Uterus (tissue), 2 donors: ENCODE results near the gene ANKUB1.

Experiments used
- POLR2A ChIP-seq, 2 donors: fragments of 450-650 bp; IDR thresholded peaks; one replicate each; pipeline ENCODE4 v1.6.1; 2016; ENCODE audit warnings: antibody characterized with exemption in 2 of 2, mild to moderate bottlenecking in 1 of 2, moderate library complexity in 1 of 2
- TF ChIP-seq, protein P1 (sequence below), 4 experiments: fragments of 200-600 bp in 2 of 4; fragments of 450-650 bp in 2 of 4; sonication (generic) in 2 of 4; IDR thresholded peaks; one replicate each; pipeline ENCODE4 v1.5.1; 2016 to 2019; ENCODE audit warnings: antibody characterized with exemption in 4 of 4, mild to moderate bottlenecking in 2 of 4, moderate library complexity in 1 of 4

DNA sequence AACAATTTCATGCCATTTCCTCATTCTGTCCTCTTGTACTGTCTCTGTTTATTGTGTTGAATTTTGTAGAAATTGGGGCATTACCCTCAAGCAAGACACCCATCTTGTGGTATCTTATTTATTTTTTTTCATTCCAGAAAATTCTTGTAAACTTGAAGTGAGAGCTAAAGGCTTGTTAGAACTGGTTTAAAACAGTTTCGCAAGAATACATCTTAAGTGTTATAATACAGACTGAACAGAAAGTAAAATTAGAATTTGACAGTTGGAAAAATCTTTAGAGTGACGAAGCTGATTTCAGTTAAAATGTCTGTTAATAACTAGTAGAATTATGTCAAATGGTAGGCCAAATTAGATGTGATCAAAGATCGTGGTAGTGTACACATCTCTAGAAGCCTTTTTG lies 47.5 kb upstream of the ANKUB1 start:
- TF ChIP-seq, protein P1, sequence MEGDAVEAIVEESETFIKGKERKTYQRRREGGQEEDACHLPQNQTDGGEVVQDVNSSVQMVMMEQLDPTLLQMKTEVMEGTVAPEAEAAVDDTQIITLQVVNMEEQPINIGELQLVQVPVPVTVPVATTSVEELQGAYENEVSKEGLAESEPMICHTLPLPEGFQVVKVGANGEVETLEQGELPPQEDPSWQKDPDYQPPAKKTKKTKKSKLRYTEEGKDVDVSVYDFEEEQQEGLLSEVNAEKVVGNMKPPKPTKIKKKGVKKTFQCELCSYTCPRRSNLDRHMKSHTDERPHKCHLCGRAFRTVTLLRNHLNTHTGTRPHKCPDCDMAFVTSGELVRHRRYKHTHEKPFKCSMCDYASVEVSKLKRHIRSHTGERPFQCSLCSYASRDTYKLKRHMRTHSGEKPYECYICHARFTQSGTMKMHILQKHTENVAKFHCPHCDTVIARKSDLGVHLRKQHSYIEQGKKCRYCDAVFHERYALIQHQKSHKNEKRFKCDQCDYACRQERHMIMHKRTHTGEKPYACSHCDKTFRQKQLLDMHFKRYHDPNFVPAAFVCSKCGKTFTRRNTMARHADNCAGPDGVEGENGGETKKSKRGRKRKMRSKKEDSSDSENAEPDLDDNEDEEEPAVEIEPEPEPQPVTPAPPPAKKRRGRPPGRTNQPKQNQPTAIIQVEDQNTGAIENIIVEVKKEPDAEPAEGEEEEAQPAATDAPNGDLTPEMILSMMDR (IDR thresholded peaks at IDR 0.05), result no peak
- TF ChIP-seq POLR2A (IDR thresholded peaks at IDR 0.05), result no peak
